GM13976 (cell line): ENCODE data around the gene IFNGR1.
"Not testable (repeated sequence)": the region's sequence is repeated elsewhere in the genome, so short reads cannot be mapped to it uniquely, and the experiment has no call there.

Experiments used
- DNase-seq: peaks from one replicate; pipeline ENCODE4 v3.0.0; 2012; ENCODE audit warnings: low spot score
- CTCF ChIP-seq: IDR thresholded peaks from 2 replicates; pipeline ENCODE4 v1.5.1; 2012; ENCODE audit warnings: borderline replicate concordance, mild to moderate bottlenecking; ENCODE audit not compliant: insufficient read depth; ENCODE audit errors: extremely low read depth, missing control alignments, control extremely low read depth
- in situ Hi-C: fragments of 300-500 bp; cut with MboI; formaldehyde crosslinking; loops from one replicate; pipeline ENCODE4 v1.12.0; 2022; ENCODE audit warnings: low sequenced_read_pairs, mixed read lengths, inconsistent platforms; ENCODE audit not compliant: unreplicated experiment

The IFNGR1 gene

DNA sequence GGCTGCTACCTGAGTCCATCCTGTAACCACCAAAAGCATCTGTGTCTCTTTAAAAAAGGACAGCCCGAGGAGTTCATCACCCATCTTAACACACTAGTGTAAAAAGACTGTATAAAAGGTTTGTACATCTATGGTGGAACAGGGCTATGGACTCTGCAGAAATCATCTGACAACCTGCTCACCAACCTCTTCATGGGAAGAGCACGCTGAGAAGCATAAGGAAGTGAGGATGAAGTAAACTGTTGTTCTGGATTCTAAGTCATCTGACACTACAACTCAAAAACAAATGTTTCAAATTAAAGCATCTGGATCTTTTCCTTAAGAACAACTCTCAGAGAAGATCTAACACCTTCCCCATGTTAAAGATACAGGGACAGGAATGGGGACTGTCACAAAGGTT is 5.4 kb downstream of the IFNGR1 start:
- DNase-seq, result no peak
- in situ Hi-C loops, result no loop called here
- TF ChIP-seq CTCF, result no peak

- in situ Hi-C loops, result no loop called here
- TF ChIP-seq CTCF, result no peak
- no peak for DNase-seq
These were observed 5.8 kb downstream of the IFNGR1 start for GRCh38 chr6:137213331-137213740.

GRCh38 chr6:137211910-137212309 is 7.3 kb downstream of the IFNGR1 start:
- TF ChIP-seq CTCF, result no peak
- in situ Hi-C loops, result no loop called here
- no peak for DNase-seq

DNA sequence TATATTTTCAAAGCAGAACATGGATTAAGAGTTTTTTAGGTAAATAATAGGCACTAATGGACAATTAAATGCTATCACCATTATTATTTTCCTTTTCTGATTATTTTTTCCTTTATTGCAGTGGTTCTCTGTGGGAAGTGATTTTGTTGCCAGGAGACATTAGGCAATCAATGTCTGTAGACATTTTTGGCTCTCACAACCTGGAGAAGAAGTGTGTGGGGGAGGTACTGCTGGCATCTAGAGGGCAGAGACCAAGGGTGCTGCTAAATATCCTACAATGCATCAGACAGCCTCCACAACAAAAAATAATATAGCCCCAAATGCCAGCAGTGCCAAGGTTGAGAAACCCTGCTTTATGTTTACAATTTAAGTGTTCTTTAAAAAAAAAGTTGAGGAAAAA is 8.3 kb downstream of the IFNGR1 start:
- in situ Hi-C loops, result no loop called here
- no peak for DNase-seq
- no peak for TF ChIP-seq CTCF

DNA sequence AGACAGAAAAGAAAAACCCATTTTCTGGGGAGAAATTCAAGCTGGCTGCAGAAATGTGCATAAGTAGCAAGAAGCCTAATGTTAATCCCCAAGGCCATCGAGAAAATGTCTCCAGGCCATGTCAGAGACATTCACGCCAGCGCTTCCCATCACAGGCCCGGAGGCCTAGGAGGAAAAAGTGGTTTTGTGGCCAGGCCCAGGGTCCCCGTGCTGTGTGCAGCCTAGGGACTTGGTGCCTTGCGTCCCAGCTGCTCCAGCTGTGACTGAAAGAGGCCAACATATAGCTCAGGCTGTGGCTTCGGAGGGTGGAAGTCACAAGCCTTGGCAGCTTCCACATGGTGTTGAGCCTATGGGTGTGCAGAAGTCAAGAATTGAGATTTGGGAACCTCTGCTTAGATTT is 10.9 kb downstream of the IFNGR1 start:
- TF ChIP-seq CTCF, result no peak
- no peak for DNase-seq
- in situ Hi-C loops, result no loop called here

DNA sequence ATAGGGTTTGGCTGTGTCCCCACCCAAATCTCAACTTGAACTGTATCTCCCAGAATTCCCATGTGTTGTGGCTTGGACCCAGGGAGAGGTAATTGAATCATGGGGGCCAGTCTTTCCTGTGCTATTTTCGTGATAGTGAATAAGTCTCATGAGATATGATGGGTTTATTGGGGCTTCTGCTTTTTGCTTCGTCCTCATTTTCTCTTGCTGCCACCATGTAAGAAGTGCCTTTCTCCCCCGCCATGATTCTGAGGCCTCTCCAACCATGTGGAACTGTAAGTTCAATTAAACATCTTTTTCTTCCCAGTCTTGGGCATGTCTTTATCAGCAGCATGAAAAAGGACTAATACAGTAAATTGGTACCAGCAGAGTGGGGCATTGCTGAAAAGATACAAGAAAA is 11.7 kb downstream of the IFNGR1 start:
- DNase-seq, in situ Hi-C loops: not testable (repeated sequence)

GRCh38 chr6:137206577-137206976 is 12.6 kb downstream of the IFNGR1 start:
- TF ChIP-seq CTCF, result no peak
- DNase-seq, result no peak
- in situ Hi-C loops, result no loop called here
